ENCODE measurements around the gene AK3. TPM values are rescaled to one million over a fixed set of nuclear protein-coding genes. Genes with fewer than 3 reads are reported as not detected.
"Not testable (repeated sequence)": the region's sequence is repeated elsewhere in the genome, so short reads cannot be mapped to it uniquely, and the experiment has no call there.

The AK3 gene
- total RNA-seq, 1 experiment from 2014 or later, result 15.9 TPM

DNA sequence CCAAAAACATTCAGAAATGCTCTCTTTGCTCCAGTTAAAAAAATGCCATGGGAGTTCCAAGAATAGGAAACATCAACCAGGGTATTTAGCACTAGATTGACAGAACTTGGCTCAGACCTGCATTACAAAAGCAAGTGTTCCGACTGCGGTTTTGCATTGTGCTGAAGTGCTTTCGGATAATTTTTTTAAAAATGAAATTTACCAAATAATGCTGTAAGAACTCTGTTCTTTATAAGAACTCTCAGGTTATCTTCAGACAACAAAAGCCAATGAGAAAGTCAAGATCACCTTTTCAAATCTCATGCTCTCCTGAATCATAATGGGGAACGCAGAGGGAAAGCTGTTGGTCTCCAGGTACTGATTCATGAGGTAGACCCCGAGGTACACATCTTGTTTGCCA is 79.4 kb downstream of the AK3 start:
- ChIA-PET POLR2A (no interaction called here), CTCF (no interaction called here)
- no peak for DNase-seq (ENCODE audit: low read depth, low spot score)
- in situ Hi-C loops (cut with HindIII; ENCODE audit: low pct_unique_long_range_greater_than_20kb, low sequenced_read_pairs), result no loop called here
- no peak for TF ChIP-seq TCF7L2 (IDR thresholded peaks at IDR 0.05; ENCODE audit: low read depth, low read length)
- TF ChIP-seq SIN3A (IDR thresholded peaks at IDR 0.05; ENCODE audit: borderline replicate concordance, insufficient read depth, low read depth, low read length), result no peak
- no peak for TF ChIP-seq POLR2AphosphoS5 (IDR thresholded peaks at IDR 0.05; ENCODE audit: low read depth, low read length)
- TF ChIP-seq, protein P1, sequence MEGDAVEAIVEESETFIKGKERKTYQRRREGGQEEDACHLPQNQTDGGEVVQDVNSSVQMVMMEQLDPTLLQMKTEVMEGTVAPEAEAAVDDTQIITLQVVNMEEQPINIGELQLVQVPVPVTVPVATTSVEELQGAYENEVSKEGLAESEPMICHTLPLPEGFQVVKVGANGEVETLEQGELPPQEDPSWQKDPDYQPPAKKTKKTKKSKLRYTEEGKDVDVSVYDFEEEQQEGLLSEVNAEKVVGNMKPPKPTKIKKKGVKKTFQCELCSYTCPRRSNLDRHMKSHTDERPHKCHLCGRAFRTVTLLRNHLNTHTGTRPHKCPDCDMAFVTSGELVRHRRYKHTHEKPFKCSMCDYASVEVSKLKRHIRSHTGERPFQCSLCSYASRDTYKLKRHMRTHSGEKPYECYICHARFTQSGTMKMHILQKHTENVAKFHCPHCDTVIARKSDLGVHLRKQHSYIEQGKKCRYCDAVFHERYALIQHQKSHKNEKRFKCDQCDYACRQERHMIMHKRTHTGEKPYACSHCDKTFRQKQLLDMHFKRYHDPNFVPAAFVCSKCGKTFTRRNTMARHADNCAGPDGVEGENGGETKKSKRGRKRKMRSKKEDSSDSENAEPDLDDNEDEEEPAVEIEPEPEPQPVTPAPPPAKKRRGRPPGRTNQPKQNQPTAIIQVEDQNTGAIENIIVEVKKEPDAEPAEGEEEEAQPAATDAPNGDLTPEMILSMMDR (IDR thresholded peaks at IDR 0.05), result no peak
- Histone ChIP-seq H3K36me3 (ENCODE audit: control insufficient read depth, insufficient read depth, low read length) (no peaks in the 10 kb centered on the region), H3K9me3 (ENCODE audit: control insufficient read depth, insufficient read depth, low read depth, low read length) (no peaks in the 10 kb centered on the region), H3K4me1 (ENCODE audit: control insufficient read depth, insufficient read depth, low read length) (no peaks in the 10 kb centered on the region; the same call in 1 of the 2 replicates), H3K4me3 (ENCODE audit: low read depth in 2 of 2, low read length in 2 of 2) (peak overlapping the region; percentile 50 to 53; a peak in 3 of 4 replicates), H3K27me3 (ENCODE audit: control insufficient read depth, insufficient read depth, low read length) (no peaks in the 10 kb centered on the region), H3K27ac (ENCODE audit: low read length) (no peak overlapping the region)
- intact Hi-C loops (cut with micrococcal nuclease; ENCODE audit: unreplicated experiment), result loop anchor here (10.0 kb wide), 1 partner anchor 277 kb away; no protein-coding TSS in a partner anchor
- no peak for ATAC-seq
- no TSS peak for BruUV-seq (replicated peaks)

DNA sequence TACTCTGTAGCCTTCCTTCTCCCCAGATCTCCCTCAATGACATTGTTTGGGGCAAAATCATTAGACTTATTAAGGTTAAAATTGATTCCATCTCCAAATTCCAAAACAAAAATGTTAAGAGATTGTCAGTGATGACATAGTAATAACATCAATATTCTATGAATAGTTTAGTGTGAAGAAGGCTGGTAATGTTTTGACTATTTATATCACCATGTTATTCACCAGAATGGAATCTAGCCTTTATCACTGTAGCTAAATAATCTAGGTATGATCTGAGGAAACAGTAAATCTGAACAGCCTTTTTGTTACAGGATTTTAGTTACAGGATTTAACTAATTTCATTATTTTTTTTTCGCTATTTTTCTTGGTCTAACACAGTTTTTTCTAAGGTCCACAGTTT is 79.8 kb downstream of the AK3 start:
- no peaks in the 10 kb centered on the region for H3K9me3 ChIP-seq (ENCODE audit: control insufficient read depth, insufficient read depth, low read depth, low read length)
- no peak overlapping the region for H3K4me3 ChIP-seq (ENCODE audit: low read depth in 2 of 2, low read length in 2 of 2)
- no TSS peak for BruUV-seq (replicated peaks)
- DNase-seq (ENCODE audit: low read depth, low spot score) (no peak), ATAC-seq (no peak)
- ChIA-PET CTCF (no interaction called here), POLR2A (no interaction called here)
- no peaks in the 10 kb centered on the region; the same call in 1 of the 2 replicates for H3K4me1 ChIP-seq (ENCODE audit: control insufficient read depth, insufficient read depth, low read length)
- no peaks in the 10 kb centered on the region for H3K27me3 ChIP-seq (ENCODE audit: control insufficient read depth, insufficient read depth, low read length)
- H3K27ac ChIP-seq (ENCODE audit: low read length), result no peak overlapping the region
- intact Hi-C loops (cut with micrococcal nuclease; ENCODE audit: unreplicated experiment) (loop anchor here (10.0 kb wide), 1 partner anchor 276 kb away; no protein-coding TSS in a partner anchor), in situ Hi-C loops (cut with HindIII; ENCODE audit: low pct_unique_long_range_greater_than_20kb, low sequenced_read_pairs) (no loop called here)
- TF ChIP-seq TCF7L2 (IDR thresholded peaks at IDR 0.05; ENCODE audit: low read depth, low read length) (no peak), POLR2AphosphoS5 (IDR thresholded peaks at IDR 0.05; ENCODE audit: low read depth, low read length) (no peak), SIN3A (IDR thresholded peaks at IDR 0.05; ENCODE audit: borderline replicate concordance, insufficient read depth, low read depth, low read length) (no peak)
- TF ChIP-seq, protein P2, sequence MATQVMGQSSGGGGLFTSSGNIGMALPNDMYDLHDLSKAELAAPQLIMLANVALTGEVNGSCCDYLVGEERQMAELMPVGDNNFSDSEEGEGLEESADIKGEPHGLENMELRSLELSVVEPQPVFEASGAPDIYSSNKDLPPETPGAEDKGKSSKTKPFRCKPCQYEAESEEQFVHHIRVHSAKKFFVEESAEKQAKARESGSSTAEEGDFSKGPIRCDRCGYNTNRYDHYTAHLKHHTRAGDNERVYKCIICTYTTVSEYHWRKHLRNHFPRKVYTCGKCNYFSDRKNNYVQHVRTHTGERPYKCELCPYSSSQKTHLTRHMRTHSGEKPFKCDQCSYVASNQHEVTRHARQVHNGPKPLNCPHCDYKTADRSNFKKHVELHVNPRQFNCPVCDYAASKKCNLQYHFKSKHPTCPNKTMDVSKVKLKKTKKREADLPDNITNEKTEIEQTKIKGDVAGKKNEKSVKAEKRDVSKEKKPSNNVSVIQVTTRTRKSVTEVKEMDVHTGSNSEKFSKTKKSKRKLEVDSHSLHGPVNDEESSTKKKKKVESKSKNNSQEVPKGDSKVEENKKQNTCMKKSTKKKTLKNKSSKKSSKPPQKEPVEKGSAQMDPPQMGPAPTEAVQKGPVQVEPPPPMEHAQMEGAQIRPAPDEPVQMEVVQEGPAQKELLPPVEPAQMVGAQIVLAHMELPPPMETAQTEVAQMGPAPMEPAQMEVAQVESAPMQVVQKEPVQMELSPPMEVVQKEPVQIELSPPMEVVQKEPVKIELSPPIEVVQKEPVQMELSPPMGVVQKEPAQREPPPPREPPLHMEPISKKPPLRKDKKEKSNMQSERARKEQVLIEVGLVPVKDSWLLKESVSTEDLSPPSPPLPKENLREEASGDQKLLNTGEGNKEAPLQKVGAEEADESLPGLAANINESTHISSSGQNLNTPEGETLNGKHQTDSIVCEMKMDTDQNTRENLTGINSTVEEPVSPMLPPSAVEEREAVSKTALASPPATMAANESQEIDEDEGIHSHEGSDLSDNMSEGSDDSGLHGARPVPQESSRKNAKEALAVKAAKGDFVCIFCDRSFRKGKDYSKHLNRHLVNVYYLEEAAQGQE (IDR thresholded peaks at IDR 0.05; ENCODE audit: insufficient read depth in 1 of 2, low read depth in 2 of 2, low read length in 1 of 2), result no peak
- TF ChIP-seq, protein P1 (IDR thresholded peaks at IDR 0.05), result no peak
- no peaks in the 10 kb centered on the region for H3K36me3 ChIP-seq (ENCODE audit: control insufficient read depth, insufficient read depth, low read length)

DNA sequence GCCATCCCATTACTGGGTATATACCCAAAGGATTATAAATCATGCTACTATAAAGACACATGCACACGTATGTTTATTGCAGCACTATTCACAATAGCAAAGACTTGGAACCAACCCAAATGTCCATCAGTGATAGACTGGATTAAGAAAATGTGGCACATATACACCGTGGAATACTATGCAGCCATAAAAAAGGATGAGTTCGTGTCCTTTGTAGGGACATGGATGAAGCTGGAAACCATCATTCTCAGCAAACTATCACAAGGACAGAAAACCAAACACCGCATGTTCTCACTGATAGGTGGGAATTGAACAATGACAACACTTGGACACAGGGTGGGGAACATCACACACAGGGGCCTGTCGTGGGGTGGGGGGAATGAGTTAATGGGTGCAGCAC is 80.3 kb downstream of the AK3 start:
- in situ Hi-C loops (cut with HindIII; ENCODE audit: low pct_unique_long_range_greater_than_20kb, low sequenced_read_pairs); POLR2A ChIA-PET: not testable (repeated sequence)

More for the DNA sequence above, 80.3 kb downstream of the AK3 start:
- ATAC-seq; H3K36me3 ChIP-seq (ENCODE audit: control insufficient read depth, insufficient read depth, low read length); BruUV-seq (replicated peaks); DNase-seq (ENCODE audit: low read depth, low spot score); H3K4me3 ChIP-seq (ENCODE audit: low read depth in 2 of 2, low read length in 2 of 2); H3K9me3 ChIP-seq (ENCODE audit: control insufficient read depth, insufficient read depth, low read depth, low read length); H3K4me1 ChIP-seq (ENCODE audit: control insufficient read depth, insufficient read depth, low read length); CTCF ChIA-PET; H3K27me3 ChIP-seq (ENCODE audit: control insufficient read depth, insufficient read depth, low read length); H3K27ac ChIP-seq (ENCODE audit: low read length): not testable (repeated sequence)
- intact Hi-C loops (cut with micrococcal nuclease; ENCODE audit: unreplicated experiment), result loop anchor here (10.0 kb wide), 1 partner anchor 276 kb away; no protein-coding TSS in a partner anchor

All from Panc1 (cell line).